Stimulated activated effector memory CD8-positive, alpha-beta T cell treated with anti-CD3 and anti-CD28 coated beads, Interleukin-12 subunit alpha, Interleukin-12 subunit beta, amount 100 ng/mL, for 72 hours (primary cell): Measurements from ENCODE around the gene C2CD4C.
"Not testable (repeated sequence)": the region's sequence is repeated elsewhere in the genome, so short reads cannot be mapped to it uniquely, and the experiment has no call there.

ENCODE experiments used
- ATAC-seq: fragments of 150-1000 bp; cut with Tn5 transposase; 2 replicates; pipeline ENCODE4 v1.10.0; 2021
- DNase-seq, 2 donors: peaks; one replicate each; pipeline ENCODE4 v3.0.0; 2021 to 2022; ENCODE audit warnings: low spot score in 2 of 2
- H3K27ac Mint-ChIP-seq: one replicate; pipeline ENCODE4 v1.8.0; 2022; ENCODE audit warnings: mild to moderate bottlenecking, mixed read lengths
- H3K36me3 Mint-ChIP-seq: one replicate; pipeline ENCODE4 v1.8.0; 2022; ENCODE audit warnings: mild to moderate bottlenecking, mixed read lengths
- H3K4me1 Mint-ChIP-seq: one replicate; pipeline ENCODE4 v1.8.0; 2022; ENCODE audit warnings: mixed read lengths
- H3K4me3 Mint-ChIP-seq: one replicate; pipeline ENCODE4 v1.8.0; 2022; ENCODE audit warnings: mild to moderate bottlenecking, mixed read lengths
- H3K9me3 Mint-ChIP-seq: one replicate; pipeline ENCODE4 v1.8.0; 2022; ENCODE audit warnings: mixed read lengths

Gene C2CD4C

GRCh38 chr19:362154-362553 is 46.8 kb downstream of the C2CD4C start:
- no peak overlapping the region for H3K27ac Mint-ChIP-seq
- H3K4me1 Mint-ChIP-seq, result no peaks in the 10 kb centered on the region
- ATAC-seq, result peak; percentile 34
- H3K9me3 Mint-ChIP-seq, result no peaks in the 10 kb centered on the region
- H3K36me3 Mint-ChIP-seq, result no peaks in the 10 kb centered on the region
- no peak for DNase-seq
- no peak overlapping the region for H3K4me3 Mint-ChIP-seq

DNA sequence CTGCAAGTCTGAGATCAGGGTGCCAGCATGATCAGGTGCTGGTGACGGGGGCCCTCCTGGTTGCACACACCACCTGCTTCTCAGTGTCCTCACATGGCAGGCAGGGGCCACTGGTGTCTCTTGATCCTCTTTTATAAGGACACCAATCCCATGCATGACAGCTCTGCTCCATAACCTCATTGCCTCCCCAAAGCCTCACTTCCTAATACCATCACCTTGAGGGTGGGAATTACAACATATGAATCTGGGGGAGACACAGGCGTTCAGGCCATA is 49.4 kb downstream of the C2CD4C start:
- no peak for ATAC-seq
- Mint-ChIP-seq H3K4me1 (no peaks in the 10 kb centered on the region), H3K36me3 (no peaks in the 10 kb centered on the region), H3K27ac (no peak overlapping the region), H3K4me3 (no peak overlapping the region), H3K9me3 (no peaks in the 10 kb centered on the region)
- DNase-seq, result no peak

GRCh38 chr19:355536-355935 is 53.4 kb downstream of the C2CD4C start:
- not testable (repeated sequence) for ATAC-seq, H3K4me3 Mint-ChIP-seq, DNase-seq, H3K4me1 Mint-ChIP-seq, H3K27ac Mint-ChIP-seq, H3K36me3 Mint-ChIP-seq
- H3K9me3 Mint-ChIP-seq, result peaks cover 10% of the 10 kb centered on the region
